ENCODE data around the gene MUC16.

The MUC16 gene

GRCh38 chr19:9000933-9001332 lies 9.3 kb downstream of the MUC16 start:
- DNase-seq = no peak

- no peak for DNase-seq
Measured at GRCh38 chr19:8988204-8988603, 22.0 kb downstream of the MUC16 start.

GRCh38 chr19:8986296-8986695 lies 23.9 kb downstream of the MUC16 start:
- DNase-seq = no peak

- no peak for DNase-seq
Measured at GRCh38 chr19:8973501-8974091, 36.6 kb downstream of the MUC16 start.

- DNase-seq = no peak
Measured at GRCh38 chr19:8965887-8966286, 44.3 kb downstream of the MUC16 start.
